ENCODE results near the gene OVCA2. TPM values are rescaled to one million over a fixed set of nuclear protein-coding genes. Genes with fewer than 3 reads are reported as not detected.

OVCA2 gene
- total RNA-seq, 2 donors from 2014 or later = 17.1 to 36.3 TPM

DNA sequence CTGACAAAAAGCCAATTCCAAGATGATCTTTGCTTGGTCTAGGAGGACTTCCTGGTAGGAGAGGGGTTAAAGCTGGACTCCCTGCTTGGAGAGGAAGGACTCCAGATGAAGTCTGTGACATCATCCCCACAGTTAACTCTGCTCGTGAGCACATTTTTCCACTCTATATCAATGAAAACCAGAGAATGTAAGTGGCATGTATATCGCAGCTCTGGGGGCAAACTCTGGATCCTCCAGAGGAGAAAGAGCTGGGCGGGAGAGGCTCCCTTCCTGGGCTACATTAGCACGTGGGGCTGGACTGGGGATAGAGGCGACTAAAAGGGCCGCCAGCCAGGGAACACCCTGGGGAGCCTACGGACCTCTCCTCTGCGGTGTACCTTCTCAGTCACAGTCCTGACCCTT lies 47.2 kb downstream of the OVCA2 start:
- Histone ChIP-seq H3K4me3 (no peak overlapping the region), H3K36me3 (replicated peaks in 1 of 2; ENCODE audit: insufficient read depth in 1 of 2, low read depth in 2 of 2) (no peaks in the 10 kb centered on the region), H3K4me1 (peaks cover 28% of the 10 kb centered on the region), H3K9me3 (no peaks in the 10 kb centered on the region), H3K27ac (peak overlapping the region in 3 of 4 donors; percentile 2 to 52 (median 48)), H3K27me3 (no peaks in the 10 kb centered on the region)
- DNase-seq (no peak), ATAC-seq (no peak)
- intact Hi-C loops (cut with DNase I) = no loop called here
- TF ChIP-seq, protein P1, sequence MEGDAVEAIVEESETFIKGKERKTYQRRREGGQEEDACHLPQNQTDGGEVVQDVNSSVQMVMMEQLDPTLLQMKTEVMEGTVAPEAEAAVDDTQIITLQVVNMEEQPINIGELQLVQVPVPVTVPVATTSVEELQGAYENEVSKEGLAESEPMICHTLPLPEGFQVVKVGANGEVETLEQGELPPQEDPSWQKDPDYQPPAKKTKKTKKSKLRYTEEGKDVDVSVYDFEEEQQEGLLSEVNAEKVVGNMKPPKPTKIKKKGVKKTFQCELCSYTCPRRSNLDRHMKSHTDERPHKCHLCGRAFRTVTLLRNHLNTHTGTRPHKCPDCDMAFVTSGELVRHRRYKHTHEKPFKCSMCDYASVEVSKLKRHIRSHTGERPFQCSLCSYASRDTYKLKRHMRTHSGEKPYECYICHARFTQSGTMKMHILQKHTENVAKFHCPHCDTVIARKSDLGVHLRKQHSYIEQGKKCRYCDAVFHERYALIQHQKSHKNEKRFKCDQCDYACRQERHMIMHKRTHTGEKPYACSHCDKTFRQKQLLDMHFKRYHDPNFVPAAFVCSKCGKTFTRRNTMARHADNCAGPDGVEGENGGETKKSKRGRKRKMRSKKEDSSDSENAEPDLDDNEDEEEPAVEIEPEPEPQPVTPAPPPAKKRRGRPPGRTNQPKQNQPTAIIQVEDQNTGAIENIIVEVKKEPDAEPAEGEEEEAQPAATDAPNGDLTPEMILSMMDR (IDR thresholded peaks at IDR 0.05) = no peak
- TF ChIP-seq POLR2A (IDR thresholded peaks at IDR 0.05) = no peak
- WGBS, 2 donors = 78 to 85% methylated on average over 7 to 8 of the region's 8 CpGs

DNA sequence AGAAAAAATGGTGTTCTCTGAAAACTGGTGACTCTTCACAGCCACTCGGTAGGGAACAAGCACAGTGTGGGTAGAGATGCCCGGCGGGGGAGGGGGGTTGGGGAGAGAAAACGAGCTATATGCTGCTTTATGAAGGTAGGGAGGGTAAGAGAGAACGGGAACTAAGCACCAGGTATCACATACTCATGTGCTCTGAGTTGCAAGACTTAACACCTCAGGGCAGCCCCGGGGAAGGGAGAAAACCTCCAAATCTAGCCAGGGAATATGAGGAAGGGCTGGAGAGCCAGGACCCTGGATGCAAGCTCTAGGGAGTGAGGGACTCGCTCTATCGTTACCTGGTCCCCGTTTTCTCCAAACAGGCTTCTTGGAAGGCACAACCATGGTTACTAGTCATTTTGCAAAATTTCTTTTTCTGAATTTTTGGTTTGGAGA lies 48.4 kb downstream of the OVCA2 start:
- WGBS, 2 donors = 64 to 69% methylated on average over 9 of the region's 9 CpGs
- DNase-seq (no peak), ATAC-seq (no peak)
- TF ChIP-seq, protein P1 (IDR thresholded peaks at IDR 0.05) = no peak
- TF ChIP-seq POLR2A (IDR thresholded peaks at IDR 0.05) = no peak
- H3K27me3 ChIP-seq = no peaks in the 10 kb centered on the region
- no peaks in the 10 kb centered on the region for H3K36me3 ChIP-seq (replicated peaks in 1 of 2; ENCODE audit: insufficient read depth in 1 of 2, low read depth in 2 of 2)
- no peak overlapping the region for H3K4me3 ChIP-seq
- intact Hi-C loops (cut with DNase I) = loop anchor here (10.0 kb wide), 1 partner anchor 155 kb away; no protein-coding TSS in a partner anchor
- H3K27ac ChIP-seq = no peak overlapping the region
- peaks cover 24% of the 10 kb centered on the region for H3K4me1 ChIP-seq
- no peaks in the 10 kb centered on the region for H3K9me3 ChIP-seq

DNA sequence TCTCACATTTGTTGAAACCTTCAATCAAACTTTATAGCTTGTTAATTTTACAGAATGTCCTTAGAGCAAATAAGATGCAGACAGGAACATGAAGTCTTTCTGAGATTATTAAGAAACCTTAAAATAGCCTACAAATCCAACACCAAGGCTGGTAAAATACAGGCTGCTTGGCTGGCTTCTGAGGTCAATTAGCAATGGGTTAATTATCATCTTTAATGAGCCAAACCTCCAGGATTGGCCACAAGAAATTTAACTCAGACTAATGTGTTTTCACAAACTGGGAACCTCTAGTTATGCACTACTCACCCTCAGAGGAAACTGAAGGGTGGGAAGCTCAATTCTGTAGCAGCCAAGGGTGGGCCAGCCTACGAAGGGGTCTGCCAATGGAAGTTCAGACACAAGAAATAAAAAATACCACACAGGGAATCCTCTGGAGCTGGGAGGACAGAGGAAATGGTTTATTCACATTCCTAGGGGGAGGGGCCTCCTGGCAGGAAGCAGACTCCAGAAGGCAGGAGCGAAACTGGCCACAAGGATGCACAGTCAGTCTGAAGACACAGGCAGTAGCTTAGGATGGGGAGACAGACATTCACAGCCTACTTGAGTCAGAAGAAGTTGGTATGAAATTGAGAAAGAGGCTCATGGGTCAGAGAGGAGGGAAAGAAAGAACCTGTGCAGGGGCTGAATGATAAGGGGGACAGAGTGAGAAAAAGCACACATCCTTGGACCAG lies 49.1 kb downstream of the OVCA2 start:
- Histone ChIP-seq H3K4me3 (no peak overlapping the region), H3K36me3 (replicated peaks in 1 of 2; ENCODE audit: insufficient read depth in 1 of 2, low read depth in 2 of 2) (no peaks in the 10 kb centered on the region), H3K9me3 (no peaks in the 10 kb centered on the region), H3K27ac (peak overlapping the region in 1 of 4 donors; percentile 15), H3K27me3 (no peaks in the 10 kb centered on the region), H3K4me1 (peaks cover 26% of the 10 kb centered on the region)
- intact Hi-C loops (cut with DNase I) = loop anchor here (10.0 kb wide), 1 partner anchor 154 kb away; no protein-coding TSS in a partner anchor
- TF ChIP-seq POLR2A (IDR thresholded peaks at IDR 0.05) = no peak
- TF ChIP-seq, protein P1 (IDR thresholded peaks at IDR 0.05) = no peak
- 51 to 82% methylated on average over 2 of the region's 2 CpGs for WGBS, 2 donors
- ATAC-seq (peak; percentile 28), DNase-seq (peak in 2 of 4 donors; percentile 35 to 53)

DNA sequence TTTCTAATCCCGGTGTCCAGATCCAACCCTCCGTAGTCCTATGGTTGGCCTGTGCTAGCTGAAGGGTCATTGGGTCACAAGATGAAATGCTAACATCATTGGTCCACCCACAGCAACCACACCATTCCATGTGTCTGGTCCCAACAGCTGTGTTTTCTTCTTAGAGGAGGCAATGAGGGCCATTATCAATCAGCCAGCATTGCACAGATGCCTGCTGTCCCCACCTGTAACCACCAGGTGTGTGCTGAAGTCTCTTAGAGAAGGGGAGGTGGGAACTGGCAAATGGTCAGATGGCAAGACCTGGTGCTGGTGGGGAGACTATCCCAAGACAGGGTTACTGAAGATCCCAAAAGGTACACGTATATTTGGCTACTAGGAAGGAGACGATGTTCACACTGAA lies 50.4 kb downstream of the OVCA2 start:
- Histone ChIP-seq H3K9me3 (no peaks in the 10 kb centered on the region), H3K27me3 (no peaks in the 10 kb centered on the region), H3K27ac (no peak overlapping the region), H3K4me3 (no peak overlapping the region), H3K4me1 (peaks cover 26% of the 10 kb centered on the region), H3K36me3 (replicated peaks in 1 of 2; ENCODE audit: insufficient read depth in 1 of 2, low read depth in 2 of 2) (no peaks in the 10 kb centered on the region)
- no peak for TF ChIP-seq POLR2A (IDR thresholded peaks at IDR 0.05)
- TF ChIP-seq, protein P1 (IDR thresholded peaks at IDR 0.05) = no peak
- WGBS, 2 donors = 93 to 100% methylated on average over 4 of the region's 4 CpGs
- intact Hi-C loops (cut with DNase I) = loop anchor here (10.0 kb wide), 1 partner anchor 153 kb away; no protein-coding TSS in a partner anchor
- ATAC-seq = no peak
- DNase-seq = no peak

MicroRNA genes within 50 kb of the gene (microRNA counts, 767-probe panel; counts per million panel counts)
- microRNA hsa-miR-132-3p (4,801 to 6,604 counts per million in 2 donors), microRNA hsa-miR-212-3p (0 to 736 counts per million in 2 donors)

Small RNA genes within 50 kb of the gene (microRNA-seq; reads per million reads assigned to microRNA genes)
- 624 to 1,014 reads per million in 2 donors for gene MIR132 (ENCODE audit: borderline number of aligned reads in 2 of 2, borderline replicate concordance in 2 of 2)
- 23.7 to 27.8 reads per million in 2 donors for gene MIR212 (ENCODE audit: borderline number of aligned reads in 2 of 2, borderline replicate concordance in 2 of 2)

Small RNA genes within 50 kb of the gene (small RNA-seq; reads per million reads assigned to genes)
- gene AC090617.9 = not detected
- gene MIR132 = 2.4 reads per million, percentile 74 among the genes with 10 or more reads in this experiment
- 0.80 reads per million, percentile 23 among the genes with 10 or more reads in this experiment for gene MIR212
- gene OVCA2 = not detected

Other genes with a start within 250 kb of the OVCA2 start
- gene SMYD4, start 212.1 kb upstream of the OVCA2 start, total RNA-seq = 1 to 10 TPM; 4.0 to 7.0 TPM
- gene RPA1, start 212.0 kb upstream of the OVCA2 start, total RNA-seq = 10 to 100 TPM in 1 of 2 donors, 1 to 10 TPM in 1; 8.9 to 11.9 TPM
- gene RTN4RL1, start 16.7 kb upstream of the OVCA2 start, total RNA-seq = 1 to 10 TPM; 3.1 to 3.6 TPM
- gene DPH1, start 11.9 kb upstream of the OVCA2 start, total RNA-seq = 10 to 100 TPM; 34.8 to 77.8 TPM
- gene HIC1, start 13.1 kb downstream of the OVCA2 start, total RNA-seq = 10 to 100 TPM in 1 of 2 donors, 1 to 10 TPM in 1; 9.6 to 18.1 TPM

Measured in body of pancreas (tissue), 4 donors.